Measurements from ENCODE around the gene STXBP5L.
"Not testable (repeated sequence)": the region's sequence is repeated elsewhere in the genome, so short reads cannot be mapped to it uniquely, and the experiment has no call there.

STXBP5L gene

DNA sequence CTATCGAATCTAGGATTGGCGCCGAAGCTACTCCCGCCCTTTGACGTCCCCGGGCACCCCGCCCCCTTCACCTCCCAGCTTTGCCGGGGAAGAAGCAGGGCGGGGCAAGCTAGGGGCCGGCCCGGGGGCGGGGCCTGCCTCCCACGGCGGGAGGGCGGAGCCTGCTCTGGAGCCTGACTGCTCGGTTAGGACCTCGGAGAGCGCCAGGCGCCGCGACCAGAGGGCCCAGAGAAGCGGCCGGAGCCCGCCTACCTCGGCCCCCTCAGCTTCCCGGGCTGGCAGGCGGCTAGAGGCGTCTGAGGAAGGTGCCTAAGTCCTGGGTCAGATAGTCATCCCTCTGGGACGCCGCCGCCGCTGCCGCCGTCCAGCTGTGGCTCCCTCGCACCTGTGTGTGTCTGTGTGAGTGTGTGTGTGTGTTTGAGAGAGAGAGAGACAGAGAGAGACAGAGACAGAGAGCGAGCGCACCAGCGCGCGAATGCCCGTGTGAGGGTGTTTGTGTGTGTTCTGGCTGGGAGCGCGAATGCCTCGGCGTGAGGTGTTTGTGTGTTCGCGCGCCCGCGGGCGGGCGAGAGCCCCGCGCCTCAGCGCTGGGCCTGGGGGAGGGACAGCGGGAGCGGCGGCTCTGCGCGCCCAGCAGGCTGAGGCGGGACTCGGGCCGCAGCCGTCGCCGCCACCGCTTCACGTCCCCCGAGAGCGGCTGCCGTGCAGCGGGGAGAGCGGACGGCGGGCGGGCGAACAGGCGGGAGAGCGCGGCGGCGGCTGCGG is at the start of gene STXBP5L:
STXBP5L (plus strand) TSS at position 176 of the 765 bp plus-strand sequence. CDS start 1,374 bp downstream, outside the sequence.
- DNase-seq (ENCODE audit: low spot score): peak; percentile 11

DNA sequence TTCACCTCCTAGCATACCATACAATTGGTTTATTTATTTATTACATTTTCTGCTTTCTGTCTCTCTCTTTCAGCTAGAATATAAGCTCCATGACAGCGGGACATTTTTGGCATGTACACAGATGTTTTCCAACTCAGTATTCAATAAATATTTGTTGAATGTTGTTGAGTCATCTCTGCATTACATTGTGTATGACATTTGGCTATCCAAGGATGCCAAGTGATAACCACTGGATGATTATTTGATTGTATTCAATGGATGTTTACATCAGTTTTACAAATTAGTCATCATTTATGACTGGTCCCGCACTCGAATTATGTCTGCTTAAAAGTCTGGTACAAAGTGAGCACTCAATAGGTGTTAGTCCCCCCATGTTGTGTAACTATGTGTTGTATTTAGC is 49.5 kb upstream of the STXBP5L start:
- DNase-seq (ENCODE audit: low spot score): no peak

DNA sequence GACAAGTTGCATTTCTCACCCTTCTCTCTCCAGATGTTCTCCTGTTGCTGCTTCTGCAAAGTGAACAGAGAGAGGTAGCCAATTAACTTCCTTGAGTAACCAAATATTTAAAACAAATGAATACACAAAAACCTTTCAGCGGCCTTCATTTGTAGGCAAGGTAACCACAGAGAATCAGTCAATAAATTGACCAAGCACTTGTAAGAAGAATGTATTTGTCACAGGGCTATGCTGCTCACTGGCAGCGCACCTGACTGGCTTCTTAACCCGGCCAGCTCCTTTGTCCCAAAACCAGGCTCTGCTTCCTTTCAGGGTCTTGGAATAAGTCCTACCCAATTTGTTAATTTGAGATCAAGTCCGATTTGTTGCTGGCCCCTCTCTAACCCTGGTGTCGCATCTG is 43.5 kb upstream of the STXBP5L start:
- DNase-seq (ENCODE audit: low spot score): no peak

DNA sequence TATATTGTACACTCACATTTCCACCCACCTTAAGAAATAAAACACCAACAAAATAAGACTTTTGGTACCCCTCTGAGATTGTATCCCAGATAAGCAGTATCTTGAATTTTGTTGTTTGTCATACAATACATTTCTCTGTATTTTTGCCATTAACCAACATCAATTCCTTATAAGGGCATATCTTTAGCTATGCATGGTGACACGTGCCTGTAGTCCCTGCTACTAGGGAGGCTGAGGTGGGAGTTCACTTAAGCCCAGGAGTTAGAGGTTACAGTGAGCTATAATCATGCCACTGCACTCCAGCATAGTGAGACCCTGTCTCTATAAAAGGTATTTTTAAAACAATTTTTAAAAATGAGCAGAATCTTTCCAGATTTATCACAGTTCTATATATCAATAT is 32.5 kb upstream of the STXBP5L start:
- no peak for DNase-seq (ENCODE audit: low spot score)

DNA sequence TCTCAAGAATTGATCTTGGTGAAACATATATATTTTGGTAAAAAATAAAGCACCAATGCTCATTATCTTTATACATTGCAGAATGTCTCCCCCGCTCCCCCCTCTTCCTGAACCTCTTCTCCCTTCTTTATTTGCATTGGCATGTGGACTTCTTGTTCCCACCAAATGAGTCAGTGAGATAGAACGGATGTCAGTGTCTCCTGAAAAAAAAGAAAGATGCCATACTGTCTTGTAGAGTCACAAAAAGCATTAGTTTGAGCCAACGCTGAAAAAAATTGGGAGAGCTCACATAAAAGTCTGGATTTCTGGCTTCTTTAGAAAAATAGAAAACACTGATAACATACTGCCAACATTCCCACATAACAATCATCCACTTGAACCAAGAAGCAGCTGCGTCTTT is 32.0 kb upstream of the STXBP5L start:
- no peak for DNase-seq (ENCODE audit: low spot score)

DNA sequence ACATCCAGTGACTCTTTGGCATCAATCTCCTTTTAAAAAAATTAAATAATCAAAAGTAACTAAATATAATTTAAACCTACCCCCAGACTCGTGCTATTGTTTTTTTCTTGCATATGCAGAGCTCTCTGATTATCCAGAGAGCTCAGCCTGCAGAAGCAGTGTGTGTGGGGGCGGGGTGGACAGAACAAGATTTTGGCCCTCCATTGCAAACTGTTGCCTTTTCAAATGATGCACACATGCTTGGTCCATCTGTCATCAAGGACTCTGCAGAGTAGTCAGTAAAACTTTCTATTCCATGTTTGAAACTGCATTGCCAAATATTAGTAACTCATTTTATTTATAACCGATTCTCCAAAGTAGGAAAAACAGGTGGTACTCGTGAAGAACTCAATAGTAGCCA is 28.6 kb upstream of the STXBP5L start:
- DNase-seq (ENCODE audit: low spot score): no peak

DNA sequence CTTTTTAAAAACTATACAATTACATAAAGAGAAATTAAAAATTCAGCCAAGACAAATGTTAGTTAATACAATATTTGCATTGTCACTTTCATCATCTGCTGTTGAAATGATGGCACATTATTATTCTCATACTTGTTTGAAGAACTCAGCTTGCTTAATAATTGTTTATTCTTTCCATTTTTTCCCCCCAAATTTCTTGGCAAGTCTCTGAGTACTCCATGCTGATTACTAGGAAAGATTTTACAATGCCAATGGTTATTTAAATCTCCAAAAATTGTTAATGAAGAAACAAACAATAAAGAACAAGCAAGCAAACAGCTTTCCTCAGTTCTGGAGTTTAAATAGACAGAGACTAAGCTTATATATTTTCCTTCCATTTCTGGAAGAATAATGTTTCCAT is 15.1 kb upstream of the STXBP5L start:
- DNase-seq (ENCODE audit: low spot score): no peak

DNA sequence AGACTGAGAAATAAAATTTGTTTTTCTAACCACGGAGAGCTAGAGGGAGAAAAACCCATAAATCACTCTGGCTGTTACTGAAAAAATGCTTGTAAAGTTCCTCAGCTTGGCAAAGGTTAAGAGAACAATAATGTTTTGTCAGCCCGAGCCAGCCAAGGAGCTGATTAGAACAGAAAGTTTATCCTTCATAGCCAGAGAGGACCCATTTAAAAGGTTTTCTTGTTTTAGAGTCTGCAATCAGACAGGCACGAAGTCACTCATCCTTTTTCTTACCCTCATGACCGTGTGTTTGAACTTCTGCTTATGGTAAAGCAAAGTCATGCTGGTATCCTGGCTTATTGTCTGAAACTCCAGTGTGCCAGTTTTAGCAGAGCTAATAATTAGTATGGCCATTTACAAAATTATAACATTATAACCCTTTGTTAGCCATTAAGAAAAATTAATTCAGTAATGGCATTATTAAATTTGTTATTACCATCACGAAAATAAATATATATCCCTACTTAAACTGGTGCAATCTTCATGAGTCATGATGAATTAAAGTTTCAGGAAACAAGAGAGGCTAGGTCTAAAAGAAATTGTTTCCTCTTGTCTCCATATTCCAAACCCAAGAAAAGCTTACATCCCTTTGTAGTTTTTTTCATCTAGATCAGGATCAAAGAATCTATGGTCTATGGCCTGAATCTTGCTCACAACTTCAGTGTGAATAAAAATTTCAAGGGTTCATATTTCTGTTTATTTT is 13.5 kb upstream of the STXBP5L start:
- DNase-seq (ENCODE audit: low spot score): no peak

DNA sequence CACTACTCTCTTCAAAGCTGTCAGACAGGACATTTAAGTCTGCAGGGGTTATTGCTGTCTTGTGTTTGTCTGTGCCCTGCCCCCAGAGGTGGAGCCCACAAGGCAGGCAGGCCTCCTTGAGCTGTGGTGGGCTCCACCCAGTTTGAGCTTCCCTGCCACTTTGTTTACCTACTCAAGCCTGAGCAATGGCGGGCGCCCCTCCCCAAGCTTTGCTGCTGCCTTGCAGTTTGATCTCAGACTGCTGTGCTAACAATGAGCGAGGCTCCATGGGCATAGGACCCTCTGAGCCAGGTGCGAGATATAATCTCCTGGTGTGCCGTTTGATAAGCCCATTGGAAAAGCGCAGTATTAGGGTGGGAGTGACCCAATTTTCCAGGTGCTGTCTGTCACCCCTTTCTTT is 6.3 kb upstream of the STXBP5L start:
- not testable (repeated sequence) for DNase-seq (ENCODE audit: low spot score)

DNA sequence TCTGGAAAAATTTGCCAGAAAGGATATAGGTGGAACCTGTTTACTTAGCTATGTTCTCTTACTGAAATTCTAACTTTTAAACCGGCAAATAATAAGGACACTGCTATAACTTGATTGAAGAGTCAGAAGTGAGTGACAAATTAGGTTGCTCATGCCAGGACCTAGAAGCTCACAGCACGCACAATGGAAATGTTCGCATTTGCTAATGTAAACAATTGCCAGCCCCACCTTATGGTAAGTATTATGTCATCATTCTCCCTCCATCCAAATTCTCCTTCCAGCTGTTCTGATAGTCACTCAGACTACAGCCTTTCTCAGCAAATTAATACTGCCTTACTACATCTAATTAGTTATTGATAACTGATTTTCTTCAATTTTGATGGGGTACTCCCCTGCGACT is 4.8 kb upstream of the STXBP5L start:
- DNase-seq (ENCODE audit: low spot score): no peak

DNA sequence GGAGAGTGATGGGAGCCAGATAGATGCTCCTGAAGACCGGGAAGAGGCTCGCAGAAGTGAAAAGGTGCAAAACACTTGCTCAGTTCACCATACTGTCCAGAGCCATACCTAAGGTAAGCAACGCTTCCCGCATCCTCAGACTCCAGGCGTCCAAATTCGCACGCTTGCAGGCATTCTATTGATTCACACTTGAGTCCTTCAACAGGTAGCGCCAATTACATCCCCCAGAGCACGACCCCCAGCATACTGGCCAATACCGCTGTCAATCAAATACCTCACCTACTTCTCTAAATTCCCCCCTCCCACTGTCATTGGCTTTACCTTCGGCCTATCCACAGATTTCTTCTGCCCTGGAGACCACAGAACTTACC is 361 bp upstream of the STXBP5L start:
- no peak for DNase-seq (ENCODE audit: low spot score)

DNA sequence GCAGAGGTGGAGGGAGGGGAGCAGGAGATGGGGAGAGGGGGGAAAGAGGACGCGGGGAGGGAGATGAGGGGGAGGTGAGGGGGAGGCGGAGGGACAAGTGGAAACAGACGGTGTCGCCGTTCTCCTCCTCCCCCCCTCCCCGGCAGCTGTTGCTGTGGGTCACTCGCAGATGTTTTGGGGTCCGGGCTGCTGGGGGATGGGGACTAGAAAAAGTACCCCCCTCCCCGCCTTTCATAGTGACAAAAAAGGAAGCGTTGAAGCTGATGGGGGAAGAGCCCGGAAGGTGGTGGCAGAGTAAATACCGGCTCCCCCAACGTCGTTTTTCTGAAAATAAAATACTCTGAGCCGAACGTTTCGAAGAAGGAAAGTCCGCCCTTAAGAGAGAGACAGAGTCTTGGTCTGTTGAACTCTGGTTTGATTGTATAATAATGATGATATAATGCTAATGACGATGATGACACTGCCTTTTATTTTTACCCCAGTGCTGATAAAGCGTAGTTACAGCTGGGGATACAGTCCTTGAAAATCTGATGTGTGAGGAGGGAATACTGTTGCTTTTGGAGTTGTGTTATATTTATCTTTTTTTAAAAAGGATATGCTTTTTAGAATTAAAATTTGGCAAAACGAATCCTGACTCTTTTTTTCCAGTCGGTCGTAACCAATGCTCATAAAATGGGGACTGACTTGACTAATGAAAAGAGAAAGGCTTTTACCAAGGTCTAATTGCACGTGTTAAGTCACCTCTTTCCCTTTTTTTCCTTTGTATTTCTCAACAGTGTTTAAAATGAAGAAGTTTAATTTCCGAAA is 993 bp downstream of the STXBP5L start:
- DNase-seq (ENCODE audit: low spot score): no peak

DNA sequence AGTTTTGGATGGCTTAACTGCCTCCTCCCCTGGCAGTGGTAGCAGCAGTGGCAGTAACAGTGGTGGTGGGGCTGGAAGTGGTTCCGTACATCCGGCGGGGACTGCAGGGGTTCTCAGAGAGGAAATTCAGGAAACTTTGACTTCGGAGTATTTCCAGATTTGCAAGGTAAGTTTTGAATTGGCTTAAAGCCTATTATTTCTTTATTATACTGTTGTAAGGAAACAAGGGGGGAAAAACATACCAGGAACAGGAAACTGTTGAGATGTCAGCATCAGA is 1.5 kb downstream of the STXBP5L start:
- no peak for DNase-seq (ENCODE audit: low spot score)

DNA sequence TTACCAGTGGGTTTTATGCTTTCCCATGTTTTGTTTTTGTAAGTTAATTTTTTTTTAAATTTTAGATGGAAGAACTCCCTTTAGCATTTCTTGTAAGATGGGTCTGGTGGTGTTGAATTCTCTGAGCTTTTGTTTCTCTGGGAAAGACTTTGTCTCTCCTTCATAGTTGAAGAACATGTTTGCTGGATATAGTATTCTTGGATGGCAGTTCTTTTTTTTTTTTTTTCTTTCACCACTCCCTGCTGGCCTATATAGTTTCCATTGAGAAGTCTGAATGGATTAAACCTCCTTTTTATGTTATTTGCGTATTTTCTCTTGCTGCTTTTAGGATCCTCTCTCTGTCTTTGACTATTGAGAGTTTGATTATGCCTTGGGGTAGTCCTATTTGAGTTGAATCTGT is 18.1 kb downstream of the STXBP5L start:
- DNase-seq (ENCODE audit: low spot score): no peak

DNA sequence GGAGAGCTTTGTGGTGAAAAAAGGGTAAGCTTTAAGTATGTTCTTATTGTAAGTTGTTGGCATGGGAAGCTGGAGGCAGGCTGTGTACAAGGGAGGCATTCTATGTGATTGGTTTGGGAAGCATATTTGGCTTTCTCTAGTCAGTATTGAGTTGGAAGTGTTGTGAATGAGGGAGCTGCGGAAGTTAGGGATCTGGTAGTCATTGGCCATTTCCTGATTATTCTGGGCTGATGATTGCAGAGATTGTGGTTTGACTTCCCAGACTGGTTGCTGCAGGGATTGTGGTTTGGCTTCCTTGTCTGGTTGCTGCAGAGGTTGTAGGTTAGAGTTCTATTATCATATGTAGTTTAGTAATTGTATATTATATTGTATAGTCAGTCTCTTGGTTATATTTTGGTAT is 21.0 kb downstream of the STXBP5L start:
- DNase-seq (ENCODE audit: low spot score): no peak

DNA sequence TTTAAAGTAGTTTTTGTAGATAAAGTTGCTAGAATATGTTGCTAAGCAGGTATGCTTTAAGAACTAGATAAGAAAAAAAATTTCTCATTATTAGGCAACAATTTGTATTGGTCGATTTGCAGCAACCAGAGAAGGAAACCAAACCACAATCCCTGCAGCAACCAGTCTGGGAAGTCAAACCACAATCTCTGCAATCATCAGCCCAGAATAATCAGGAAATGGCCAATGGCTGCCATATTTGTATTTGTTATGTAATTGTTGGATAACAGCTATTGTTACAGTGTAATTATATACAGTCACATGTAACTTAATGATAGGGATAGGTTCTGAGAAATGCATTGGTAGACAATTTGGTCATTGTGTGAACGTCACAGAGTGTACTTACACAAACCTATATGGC is 23.6 kb downstream of the STXBP5L start:
- DNase-seq (ENCODE audit: low spot score): no peak

DNA sequence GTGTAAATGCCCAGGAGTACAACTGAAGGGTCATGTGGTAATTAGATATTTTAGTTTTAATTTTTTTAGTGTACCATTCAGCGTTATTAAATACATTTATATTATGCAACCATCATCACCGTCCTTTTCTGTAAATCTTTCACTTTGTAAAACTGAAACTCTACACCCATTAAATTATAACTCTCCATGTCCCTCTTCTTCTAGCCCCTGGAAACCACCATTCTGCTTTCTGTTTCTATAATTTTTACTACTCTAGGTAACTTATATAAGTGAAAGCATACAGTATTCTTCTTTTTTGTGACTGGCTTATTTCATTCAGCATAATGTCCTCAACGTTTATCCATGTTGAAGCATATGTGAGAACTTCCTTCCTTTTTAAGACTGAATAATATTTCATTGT is 48.1 kb downstream of the STXBP5L start:
- no peak for DNase-seq (ENCODE audit: low spot score)

DNA sequence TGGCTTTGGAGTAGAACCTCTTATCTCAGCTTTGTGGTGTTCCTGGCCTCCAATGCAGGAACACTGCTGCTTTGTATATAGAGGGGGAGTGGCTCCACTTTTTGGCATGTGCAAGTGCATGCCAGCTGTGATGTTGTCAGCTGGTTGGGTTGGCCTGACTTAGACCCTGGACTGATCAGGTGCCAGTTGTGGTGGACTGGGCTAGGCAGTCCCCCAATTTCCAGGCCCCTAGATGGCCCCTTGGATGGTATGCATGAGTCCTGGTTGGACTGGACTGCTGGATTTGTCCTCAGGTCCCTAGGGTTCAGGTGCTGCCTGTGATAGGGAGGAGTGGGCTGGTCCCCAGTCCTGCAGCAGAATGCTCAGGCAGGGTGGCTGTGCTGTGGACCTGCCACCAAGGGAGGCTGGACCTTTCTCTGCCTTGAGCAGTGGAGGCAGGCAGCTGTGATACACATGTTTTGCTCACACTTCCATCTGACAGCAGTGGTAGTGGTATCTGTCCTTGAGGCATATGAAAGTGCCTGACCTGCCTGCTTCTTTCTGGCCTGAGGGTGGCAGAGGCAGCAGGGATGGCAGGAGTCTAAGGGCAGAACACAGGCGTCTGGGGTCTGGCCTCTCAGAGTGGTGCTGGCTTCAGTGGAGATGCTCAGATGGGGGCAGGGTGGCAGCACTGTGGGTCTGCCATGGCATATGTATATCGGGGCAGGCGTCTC is 74.8 kb downstream of the STXBP5L start:
- DNase-seq (ENCODE audit: low spot score): no peak

DNA sequence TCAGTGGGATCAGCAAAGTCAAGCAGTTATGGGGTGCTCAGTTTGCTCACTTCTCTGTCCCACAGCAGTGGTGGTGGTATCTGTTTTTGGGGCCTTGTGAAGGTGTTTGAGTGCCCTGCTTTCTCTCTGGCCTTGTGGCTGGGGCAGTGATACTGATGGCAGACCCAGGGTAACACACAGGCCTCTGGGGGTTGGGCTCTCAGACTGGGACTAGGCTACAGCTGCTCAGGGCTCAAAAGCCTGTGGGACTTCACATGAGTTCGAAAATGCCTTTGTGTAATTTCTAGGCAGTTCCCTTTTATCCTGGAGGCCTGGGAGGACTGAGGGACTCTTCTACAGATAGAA is 75.3 kb downstream of the STXBP5L start:
- DNase-seq (ENCODE audit: low spot score): no peak

DNA sequence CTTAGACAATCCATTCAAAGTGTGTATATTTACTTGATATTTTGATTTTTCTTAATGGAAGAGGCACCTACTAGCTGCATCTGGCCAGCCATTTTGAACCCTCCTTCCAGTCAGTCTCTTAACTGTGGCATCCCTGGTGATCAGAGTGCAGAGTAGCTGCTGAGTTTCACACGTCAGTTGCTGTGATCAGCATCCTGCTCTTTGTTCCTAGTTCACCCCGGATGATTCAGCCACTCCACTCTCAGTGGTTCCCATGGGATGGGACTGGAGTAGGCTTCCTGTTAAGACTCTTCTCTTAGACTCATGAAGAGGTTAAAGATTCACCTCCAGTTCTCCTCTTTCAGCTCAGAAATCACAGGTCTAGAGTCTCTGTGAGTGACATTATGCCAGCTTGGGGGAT is 75.8 kb downstream of the STXBP5L start:
- DNase-seq (ENCODE audit: low spot score): no peak

DNA sequence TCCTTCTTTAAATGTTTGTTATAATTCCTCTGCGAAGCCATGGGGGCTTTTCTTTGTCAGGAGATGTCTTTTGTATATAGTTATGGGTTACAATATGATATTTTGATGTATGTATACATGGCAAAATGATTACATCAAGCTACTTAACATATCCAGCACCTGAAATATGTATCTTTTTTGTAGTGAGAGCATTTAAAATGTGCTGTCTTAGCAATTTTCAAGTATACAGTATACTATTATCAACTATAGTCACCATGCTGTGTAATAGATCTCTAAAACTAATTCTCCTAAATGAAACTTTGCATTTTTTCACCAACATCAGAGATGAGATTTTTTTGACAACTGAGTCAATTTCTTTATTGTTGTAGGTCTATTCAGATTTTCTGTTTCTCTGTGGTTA is 77.2 kb downstream of the STXBP5L start:
- DNase-seq (ENCODE audit: low spot score): no peak

DNA sequence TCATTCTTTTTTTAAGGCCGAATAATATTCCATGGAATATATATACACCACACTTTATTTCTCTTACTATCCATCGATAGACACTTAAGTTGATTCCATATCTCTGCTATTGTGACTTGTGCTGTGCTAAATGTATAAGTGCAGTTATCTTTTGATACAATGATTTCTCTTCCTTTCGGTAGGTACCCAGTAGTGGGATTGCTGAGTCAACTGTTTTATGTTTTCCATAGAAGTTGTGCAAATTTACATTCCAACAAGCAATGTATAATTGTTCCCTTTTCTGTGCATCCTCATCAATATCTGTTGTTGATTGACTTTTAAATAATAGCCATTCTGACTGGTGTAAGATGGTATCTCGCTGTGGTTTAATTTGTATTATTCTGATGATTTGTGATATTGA is 81.0 kb downstream of the STXBP5L start:
- DNase-seq (ENCODE audit: low spot score): no peak

DNA sequence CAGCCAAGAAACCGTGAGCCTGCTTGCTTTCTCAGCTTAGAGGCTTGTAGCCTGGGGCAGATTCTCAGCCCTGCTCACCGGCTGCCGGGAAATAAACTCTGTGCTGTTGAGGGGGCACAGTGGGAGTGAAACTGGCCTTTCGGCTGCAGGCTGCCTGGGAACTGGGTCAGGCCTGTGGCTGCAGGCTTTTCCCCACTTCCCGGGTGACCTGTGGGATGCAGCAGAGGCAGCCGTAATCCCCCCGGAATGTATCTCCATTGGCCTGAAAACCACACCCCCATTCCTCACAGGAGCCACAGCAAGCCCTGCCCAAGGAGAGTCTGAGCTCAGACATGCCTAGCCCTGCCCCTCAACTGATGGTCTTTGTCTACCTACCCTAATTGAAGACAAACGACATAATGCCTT is 110.9 kb downstream of the STXBP5L start:
- DNase-seq (ENCODE audit: low spot score): no peak
